Mammary epithelial cell (primary cell): ENCODE results near the gene NCKAP5.

Source experiments
- EZH2 ChIP-seq: IDR thresholded peaks from 2 replicates; pipeline ENCODE4 v1.6.1; 2012; ENCODE audit warnings: low read length, inconsistent platforms, borderline replicate concordance
- TF ChIP-seq, protein P1 (sequence below), 2 donors: IDR thresholded peaks in 1 of 2; conservative IDR thresholded peaks in 1 of 2; 2 replicates each; pipeline ENCODE4 v1.5.1; 2011 to 2012; ENCODE audit warnings: inconsistent platforms in 2 of 2, low read length in 2 of 2, mild to moderate bottlenecking in 2 of 2, control low read depth in 1 of 2, low read depth in 1 of 2; ENCODE audit not compliant: insufficient read depth in 1 of 2; ENCODE audit errors: extremely low read depth in 1 of 2

DNA sequence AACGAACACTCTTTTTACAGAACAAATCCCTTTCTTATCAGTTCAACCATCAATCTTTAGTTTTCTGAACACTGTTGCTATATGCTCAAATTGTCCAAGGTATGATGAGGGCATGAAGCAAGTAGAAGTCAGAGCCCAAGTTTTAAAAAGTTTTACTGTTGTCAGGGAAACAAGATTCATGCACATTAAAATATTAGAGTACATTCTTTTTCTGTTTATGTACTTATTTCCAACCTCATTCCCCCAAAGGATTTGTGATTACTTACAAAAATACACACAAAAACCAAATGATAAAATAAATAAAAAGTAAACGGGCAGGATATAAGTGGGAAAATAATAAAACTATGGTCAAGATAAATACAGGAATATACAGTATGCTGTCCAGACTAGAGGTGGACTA lies 15.4 kb downstream of the NCKAP5 start:
- TF ChIP-seq, protein P1, sequence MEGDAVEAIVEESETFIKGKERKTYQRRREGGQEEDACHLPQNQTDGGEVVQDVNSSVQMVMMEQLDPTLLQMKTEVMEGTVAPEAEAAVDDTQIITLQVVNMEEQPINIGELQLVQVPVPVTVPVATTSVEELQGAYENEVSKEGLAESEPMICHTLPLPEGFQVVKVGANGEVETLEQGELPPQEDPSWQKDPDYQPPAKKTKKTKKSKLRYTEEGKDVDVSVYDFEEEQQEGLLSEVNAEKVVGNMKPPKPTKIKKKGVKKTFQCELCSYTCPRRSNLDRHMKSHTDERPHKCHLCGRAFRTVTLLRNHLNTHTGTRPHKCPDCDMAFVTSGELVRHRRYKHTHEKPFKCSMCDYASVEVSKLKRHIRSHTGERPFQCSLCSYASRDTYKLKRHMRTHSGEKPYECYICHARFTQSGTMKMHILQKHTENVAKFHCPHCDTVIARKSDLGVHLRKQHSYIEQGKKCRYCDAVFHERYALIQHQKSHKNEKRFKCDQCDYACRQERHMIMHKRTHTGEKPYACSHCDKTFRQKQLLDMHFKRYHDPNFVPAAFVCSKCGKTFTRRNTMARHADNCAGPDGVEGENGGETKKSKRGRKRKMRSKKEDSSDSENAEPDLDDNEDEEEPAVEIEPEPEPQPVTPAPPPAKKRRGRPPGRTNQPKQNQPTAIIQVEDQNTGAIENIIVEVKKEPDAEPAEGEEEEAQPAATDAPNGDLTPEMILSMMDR (conservative IDR thresholded peaks at IDR 0.05 in 1 of 2, IDR thresholded peaks at IDR 0.05 in 1 of 2; ENCODE audit: extremely low read depth in 1 of 2, insufficient read depth in 1 of 2, low read depth in 1 of 2, low read length in 2 of 2) = no peak
- TF ChIP-seq EZH2 = no peak
